Effector CD4-positive, alpha-beta T cell (primary cell): Measurements from ENCODE around the gene PSMC3IP.
"Not testable (repeated sequence)": the region's sequence is repeated elsewhere in the genome, so short reads cannot be mapped to it uniquely, and the experiment has no call there.

Source experiments
- DNase-seq: peaks from one replicate; pipeline ENCODE4 v3.0.0-alpha.2; 2020

Gene PSMC3IP

GRCh38 chr17:42559075-42559474 lies 18.5 kb downstream of the PSMC3IP start:
- DNase-seq, result no peak

- DNase-seq, result not testable (repeated sequence)
These were observed 21.4 kb downstream of the PSMC3IP start for GRCh38 chr17:42555961-42556617.

DNA sequence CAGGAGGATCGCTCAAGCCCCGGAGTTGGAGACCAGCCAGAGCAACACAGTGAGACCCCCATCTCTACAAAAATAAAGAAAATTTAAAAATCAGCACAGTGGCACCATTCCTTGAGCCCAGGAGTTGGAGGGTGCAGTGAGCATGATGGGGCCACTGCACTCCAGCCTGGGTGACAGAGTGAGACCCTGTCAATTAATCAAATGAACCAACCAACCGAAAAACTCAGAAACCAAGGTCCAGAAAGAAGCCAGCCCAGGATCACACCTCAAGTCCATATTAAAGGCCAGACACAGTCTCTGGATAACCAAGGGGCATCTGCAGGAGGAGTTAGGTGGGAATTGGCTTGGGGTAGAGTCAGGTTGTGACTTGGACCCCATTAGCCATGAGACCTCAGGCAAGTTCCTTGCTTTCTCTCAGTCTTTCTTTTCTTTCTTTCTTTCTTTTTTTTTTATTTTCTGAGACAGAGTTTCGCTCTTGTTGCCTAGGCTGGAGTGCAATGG lies 22.4 kb downstream of the PSMC3IP start:
- no peak for DNase-seq

DNA sequence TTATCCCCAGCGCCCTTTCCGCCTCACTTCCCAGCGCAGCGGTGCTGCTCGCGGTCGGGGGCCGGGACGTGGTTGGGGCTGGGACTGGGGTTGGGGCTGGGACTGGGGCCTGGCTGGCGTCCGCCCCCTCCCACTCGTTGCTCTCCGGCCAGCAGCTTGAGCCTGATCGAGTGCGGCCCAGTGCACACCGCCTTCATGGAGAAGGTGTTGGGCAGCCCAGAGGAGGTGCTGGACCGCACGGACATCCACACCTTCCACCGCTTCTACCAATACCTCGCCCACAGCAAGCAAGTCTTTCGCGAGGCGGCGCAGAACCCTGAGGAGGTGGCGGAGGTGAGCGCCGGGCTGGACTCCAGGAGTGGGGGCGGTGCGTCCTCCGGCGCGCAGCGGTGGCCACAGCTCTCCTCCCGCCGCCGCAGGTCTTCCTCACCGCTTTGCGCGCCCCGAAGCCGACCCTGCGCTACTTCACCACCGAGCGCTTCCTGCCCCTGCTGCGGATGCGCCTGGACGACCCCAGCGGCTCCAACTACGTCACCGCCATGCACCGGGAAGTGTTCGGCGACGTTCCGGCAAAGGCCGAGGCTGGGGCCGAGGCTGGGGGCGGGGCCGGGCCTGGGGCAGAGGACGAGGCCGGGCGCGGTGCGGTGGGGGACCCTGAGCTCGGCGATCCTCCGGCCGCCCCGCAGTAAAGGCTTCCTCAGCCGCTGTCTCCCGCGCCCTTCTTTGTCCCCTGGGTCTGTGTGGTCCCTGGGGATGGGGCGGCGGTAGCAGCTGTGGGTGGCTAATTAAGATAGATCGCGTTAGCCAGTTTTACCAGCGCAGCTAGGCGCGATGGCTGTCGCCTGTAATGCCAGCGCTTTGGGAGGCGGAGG lies 23.0 kb downstream of the PSMC3IP start:
- peak; percentile 62 for DNase-seq

DNA sequence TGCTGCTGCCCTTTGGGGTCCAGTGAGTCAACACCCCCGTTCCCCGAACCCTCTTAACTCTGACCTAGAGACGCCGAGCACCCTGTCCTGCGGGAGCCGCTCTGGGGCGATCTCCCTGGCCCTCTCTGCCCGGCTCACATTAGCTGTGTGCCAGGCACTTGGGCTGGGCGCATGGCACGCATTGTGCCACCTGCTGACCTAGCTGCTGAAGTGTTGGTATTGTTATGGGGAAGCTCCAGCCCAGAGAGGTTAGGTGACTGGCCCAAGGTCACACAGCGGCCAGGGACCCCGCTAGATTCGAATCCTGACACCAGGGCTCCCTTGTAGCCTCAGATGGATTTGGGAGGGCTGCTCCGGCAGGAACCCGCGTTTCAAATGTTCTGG lies 23.7 kb downstream of the PSMC3IP start:
- no peak for DNase-seq

- DNase-seq, result no peak
These were observed 24.2 kb downstream of the PSMC3IP start for GRCh38 chr17:42553161-42553818.

- DNase-seq, result not testable (repeated sequence)
These were observed 24.8 kb downstream of the PSMC3IP start, which contains the start of gene HSD17B1 for GRCh38 chr17:42552736-42553135. Gene HSD17B1, plus strand, starts transcription at chr17:42552923. Its CDS starts 11 bp downstream, at chr17:42552934.

- DNase-seq, result no peak
These were observed 28.4 kb downstream of the PSMC3IP start for GRCh38 chr17:42548993-42549755.

- DNase-seq, result peak; percentile 73
These were observed 29.3 kb downstream of the PSMC3IP start for GRCh38 chr17:42548070-42548837.

DNA sequence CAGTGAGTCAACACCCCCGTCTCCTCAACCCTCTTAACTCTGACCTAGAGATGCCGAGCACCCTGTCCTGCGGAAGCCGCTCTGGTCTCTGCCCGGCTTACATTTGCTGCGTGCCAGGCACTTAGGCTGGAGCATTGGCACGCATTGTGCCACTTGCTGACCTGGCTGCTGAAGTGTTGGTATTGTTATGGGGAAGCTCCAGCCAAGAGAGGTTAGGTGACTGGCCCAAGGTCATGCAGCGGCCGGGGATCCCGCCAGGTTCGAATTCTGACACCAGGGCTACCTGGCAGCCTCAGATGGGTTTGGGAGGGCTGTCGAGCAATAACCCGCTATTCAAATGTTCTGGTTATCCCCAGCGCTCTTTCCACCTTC lies 29.8 kb downstream of the PSMC3IP start:
- DNase-seq, result no peak

DNA sequence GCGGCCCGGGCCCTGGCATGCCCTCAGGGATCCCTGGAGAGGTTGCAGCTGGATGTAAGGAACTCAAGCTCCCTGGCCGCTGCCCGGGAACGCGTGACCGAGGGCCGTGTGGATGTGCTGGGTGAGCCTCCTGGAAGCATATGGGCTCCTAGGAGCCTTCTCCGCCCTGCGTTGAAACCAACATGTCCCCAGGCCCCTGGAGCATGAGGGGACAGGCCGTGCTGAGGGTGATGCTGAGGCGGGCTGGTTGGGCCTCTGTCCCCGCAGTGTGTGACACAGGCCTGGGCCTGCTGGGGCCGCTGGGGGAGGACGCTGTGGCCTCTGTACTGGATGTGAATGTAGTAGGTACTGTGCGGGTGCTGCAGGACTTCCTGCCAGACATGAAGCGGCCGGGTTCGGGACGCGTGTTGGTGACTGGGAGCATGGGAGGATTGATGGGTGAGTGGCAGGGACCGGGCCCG lies 30.5 kb downstream of the PSMC3IP start:
- DNase-seq, result no peak

DNA sequence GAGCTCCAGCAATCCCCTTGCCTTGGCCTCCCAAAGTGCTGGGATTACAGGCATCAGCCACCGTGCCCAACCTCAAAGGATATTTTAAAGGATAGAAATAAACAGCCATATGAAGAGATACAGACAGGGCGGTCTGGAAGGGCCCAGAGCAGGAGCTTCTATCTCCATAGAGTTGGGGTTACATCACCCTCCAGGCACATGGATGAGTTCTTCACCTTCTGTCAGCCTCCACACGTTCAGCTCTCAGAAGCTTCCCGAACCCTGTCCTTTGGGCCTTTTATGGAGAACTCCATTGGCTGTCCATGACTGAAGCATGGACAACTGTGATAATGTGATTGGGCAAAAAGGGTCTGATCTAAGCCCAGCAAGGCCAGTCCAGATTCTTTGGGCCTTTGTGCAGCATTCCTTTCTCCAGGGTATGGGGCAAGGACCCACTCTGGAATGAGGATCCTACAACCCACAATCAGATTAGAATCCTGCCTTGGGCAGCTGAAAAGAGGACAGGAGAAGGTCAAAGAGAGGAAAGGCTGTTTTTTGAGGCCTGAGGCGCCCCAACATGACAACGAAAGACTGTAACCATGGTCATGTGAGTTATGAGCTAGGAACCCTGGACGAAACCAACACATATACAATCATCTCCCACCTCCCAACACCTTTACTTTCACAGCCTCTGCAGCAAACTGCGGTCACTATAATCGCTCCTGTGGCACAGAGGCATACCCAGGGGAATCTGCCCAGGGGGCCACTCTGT lies 31.6 kb downstream of the PSMC3IP start:
- DNase-seq, result not testable (repeated sequence)

GRCh38 chr17:42544874-42545283 lies 32.6 kb downstream of the PSMC3IP start:
- DNase-seq, result no peak

DNA sequence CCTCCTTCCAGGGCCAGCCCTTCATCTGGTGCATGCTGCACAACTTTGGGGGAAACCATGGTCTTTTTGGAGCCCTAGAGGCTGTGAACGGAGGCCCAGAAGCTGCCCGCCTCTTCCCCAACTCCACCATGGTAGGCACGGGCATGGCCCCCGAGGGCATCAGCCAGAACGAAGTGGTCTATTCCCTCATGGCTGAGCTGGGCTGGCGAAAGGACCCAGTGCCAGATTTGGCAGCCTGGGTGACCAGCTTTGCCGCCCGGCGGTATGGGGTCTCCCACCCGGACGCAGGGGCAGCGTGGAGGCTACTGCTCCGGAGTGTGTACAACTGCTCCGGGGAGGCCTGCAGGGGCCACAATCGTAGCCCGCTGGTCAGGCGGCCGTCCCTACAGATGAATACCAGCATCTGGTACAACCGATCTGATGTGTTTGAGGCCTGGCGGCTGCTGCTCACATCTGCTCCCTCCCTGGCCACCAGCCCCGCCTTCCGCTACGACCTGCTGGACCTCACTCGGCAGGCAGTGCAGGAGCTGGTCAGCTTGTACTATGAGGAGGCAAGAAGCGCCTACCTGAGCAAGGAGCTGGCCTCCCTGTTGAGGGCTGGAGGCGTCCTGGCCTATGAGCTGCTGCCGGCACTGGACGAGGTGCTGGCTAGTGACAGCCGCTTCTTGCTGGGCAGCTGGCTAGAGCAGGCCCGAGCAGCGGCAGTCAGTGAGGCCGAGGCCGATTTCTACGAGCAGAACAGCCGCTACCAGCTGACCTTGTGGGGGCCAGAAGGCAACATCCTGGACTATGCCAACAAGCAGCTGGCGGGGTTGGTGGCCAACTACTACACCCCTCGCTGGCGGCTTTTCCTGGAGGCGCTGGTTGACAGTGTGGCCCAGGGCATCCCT lies 34.1 kb downstream of the PSMC3IP start:
- no peak for DNase-seq

- DNase-seq, result no peak
These were observed 36.3 kb downstream of the PSMC3IP start for GRCh38 chr17:42541041-42541833.

- not testable (repeated sequence) for DNase-seq
These were observed 37.0 kb downstream of the PSMC3IP start for GRCh38 chr17:42540558-42540957.

- no peak for DNase-seq
These were observed 39.0 kb downstream of the PSMC3IP start for GRCh38 chr17:42538482-42538881.

GRCh38 chr17:42537826-42538451 lies 39.6 kb downstream of the PSMC3IP start:
- DNase-seq, result no peak
